Measurements from ENCODE around the gene GALNT12.

The GALNT12 gene

DNA sequence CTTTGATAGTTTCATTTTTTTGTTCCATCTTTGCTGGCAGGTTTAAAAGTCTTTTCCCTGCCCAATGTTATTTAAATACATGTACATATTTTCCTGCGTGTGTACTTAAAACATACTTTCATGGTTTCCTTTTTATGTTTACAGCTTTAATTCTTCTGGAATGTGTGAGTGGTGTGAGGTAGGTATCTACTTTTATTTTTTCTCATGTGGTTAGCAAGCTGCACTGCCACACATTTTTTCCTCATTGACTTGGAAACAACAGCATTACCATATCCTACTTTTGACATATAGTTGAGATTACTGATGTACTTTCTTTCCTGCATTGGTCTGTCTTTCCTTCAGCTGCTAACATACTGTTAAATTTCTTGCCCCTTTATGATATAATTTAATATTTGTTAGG is 84.8 kb downstream of the GALNT12 start (continued):
- TF ChIP-seq, protein P1, sequence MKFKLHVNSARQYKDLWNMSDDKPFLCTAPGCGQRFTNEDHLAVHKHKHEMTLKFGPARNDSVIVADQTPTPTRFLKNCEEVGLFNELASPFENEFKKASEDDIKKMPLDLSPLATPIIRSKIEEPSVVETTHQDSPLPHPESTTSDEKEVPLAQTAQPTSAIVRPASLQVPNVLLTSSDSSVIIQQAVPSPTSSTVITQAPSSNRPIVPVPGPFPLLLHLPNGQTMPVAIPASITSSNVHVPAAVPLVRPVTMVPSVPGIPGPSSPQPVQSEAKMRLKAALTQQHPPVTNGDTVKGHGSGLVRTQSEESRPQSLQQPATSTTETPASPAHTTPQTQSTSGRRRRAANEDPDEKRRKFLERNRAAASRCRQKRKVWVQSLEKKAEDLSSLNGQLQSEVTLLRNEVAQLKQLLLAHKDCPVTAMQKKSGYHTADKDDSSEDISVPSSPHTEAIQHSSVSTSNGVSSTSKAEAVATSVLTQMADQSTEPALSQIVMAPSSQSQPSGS (tag by site-specific recombination; IDR thresholded peaks at IDR 0.05; ENCODE audit: low read depth): no peak
- TF ChIP-seq ZNF248 (tag by site-specific recombination; IDR thresholded peaks at IDR 0.05) (no peak), GLI2 (tag by site-specific recombination; IDR thresholded peaks at IDR 0.05; ENCODE audit: borderline replicate concordance, low read depth) (no peak), ZNF747 (tag by site-specific recombination; IDR thresholded peaks at IDR 0.05) (no peak)

DNA sequence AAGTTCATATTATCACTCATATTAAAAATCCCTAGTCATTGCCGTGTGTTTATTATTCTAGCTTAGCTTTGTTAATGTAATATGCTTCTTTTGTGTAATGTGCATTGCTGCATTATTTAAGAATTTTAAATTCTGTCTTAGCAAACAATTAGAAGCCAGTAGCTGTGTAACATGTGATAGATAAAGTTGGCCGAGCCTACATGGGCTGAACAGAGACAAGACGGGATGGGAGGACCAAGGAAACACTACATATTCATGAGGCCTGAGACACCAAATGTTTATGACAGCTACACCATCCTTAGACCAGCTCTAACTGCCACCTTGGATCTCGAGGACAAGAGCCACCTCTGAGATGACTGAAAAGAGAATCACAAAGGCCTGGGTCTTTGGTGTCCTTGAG is 85.2 kb downstream of the GALNT12 start:
- CTCF ChIA-PET: interaction anchor here (0.7 to 1.5 kb wide), 4 partner anchors 14 to 268 kb away, joined by 3 to 5 read pairs (median 4); no protein-coding TSS in a partner anchor
- Histone ChIP-seq H3K9me3 (ENCODE audit: control insufficient read depth, insufficient read depth, low read depth, low read length) (no peaks in the 10 kb centered on the region), H3K27ac (ENCODE audit: extremely low read depth, low read depth, low read length) (no peak overlapping the region), H3K4me3 (ENCODE audit: low read depth, low read length) (no peak overlapping the region), H3K36me3 (ENCODE audit: control insufficient read depth in 2 of 2, insufficient read depth in 1 of 2, low read length in 2 of 2) (no peaks in the 10 kb centered on the region), H3K4me1 (ENCODE audit: control insufficient read depth, insufficient read depth, low read length) (0 out of 2 replicates have a peak, but pooled peaks cover under 1% of the 10 kb centered on the region)
- TF ChIP-seq OSR2 (tag by site-specific recombination; IDR thresholded peaks at IDR 0.05) (no peak), GFI1B (tag by site-specific recombination; IDR thresholded peaks at IDR 0.05) (no peak), ZNF792 (tag by site-specific recombination; IDR thresholded peaks at IDR 0.05) (no peak), ZNF292 (tag by site-specific recombination; IDR thresholded peaks at IDR 0.05; ENCODE audit: borderline replicate concordance, low read depth) (no peak), ZNF658 (tag by site-specific recombination; IDR thresholded peaks at IDR 0.05) (no peak), ZNF837 (tag by site-specific recombination; IDR thresholded peaks at IDR 0.05) (no peak), ZXDB (tag by site-specific recombination; IDR thresholded peaks at IDR 0.05) (no peak)
- TF ChIP-seq, protein P2, sequence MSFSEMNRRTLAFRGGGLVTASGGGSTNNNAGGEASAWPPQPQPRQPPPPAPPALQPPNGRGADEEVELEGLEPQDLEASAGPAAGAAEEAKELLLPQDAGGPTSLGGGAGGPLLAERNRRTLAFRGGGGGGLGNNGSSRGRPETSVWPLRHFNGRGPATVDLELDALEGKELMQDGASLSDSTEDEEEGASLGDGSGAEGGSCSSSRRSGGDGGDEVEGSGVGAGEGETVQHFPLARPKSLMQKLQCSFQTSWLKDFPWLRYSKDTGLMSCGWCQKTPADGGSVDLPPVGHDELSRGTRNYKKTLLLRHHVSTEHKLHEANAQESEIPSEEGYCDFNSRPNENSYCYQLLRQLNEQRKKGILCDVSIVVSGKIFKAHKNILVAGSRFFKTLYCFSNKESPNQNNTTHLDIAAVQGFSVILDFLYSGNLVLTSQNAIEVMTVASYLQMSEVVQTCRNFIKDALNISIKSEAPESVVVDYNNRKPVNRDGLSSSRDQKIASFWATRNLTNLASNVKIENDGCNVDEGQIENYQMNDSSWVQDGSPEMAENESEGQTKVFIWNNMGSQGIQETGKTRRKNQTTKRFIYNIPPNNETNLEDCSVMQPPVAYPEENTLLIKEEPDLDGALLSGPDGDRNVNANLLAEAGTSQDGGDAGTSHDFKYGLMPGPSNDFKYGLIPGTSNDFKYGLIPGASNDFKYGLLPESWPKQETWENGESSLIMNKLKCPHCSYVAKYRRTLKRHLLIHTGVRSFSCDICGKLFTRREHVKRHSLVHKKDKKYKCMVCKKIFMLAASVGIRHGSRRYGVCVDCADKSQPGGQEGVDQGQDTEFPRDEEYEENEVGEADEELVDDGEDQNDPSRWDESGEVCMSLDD (tag by site-specific recombination; IDR thresholded peaks at IDR 0.05): no peak
- TF ChIP-seq, protein P3, sequence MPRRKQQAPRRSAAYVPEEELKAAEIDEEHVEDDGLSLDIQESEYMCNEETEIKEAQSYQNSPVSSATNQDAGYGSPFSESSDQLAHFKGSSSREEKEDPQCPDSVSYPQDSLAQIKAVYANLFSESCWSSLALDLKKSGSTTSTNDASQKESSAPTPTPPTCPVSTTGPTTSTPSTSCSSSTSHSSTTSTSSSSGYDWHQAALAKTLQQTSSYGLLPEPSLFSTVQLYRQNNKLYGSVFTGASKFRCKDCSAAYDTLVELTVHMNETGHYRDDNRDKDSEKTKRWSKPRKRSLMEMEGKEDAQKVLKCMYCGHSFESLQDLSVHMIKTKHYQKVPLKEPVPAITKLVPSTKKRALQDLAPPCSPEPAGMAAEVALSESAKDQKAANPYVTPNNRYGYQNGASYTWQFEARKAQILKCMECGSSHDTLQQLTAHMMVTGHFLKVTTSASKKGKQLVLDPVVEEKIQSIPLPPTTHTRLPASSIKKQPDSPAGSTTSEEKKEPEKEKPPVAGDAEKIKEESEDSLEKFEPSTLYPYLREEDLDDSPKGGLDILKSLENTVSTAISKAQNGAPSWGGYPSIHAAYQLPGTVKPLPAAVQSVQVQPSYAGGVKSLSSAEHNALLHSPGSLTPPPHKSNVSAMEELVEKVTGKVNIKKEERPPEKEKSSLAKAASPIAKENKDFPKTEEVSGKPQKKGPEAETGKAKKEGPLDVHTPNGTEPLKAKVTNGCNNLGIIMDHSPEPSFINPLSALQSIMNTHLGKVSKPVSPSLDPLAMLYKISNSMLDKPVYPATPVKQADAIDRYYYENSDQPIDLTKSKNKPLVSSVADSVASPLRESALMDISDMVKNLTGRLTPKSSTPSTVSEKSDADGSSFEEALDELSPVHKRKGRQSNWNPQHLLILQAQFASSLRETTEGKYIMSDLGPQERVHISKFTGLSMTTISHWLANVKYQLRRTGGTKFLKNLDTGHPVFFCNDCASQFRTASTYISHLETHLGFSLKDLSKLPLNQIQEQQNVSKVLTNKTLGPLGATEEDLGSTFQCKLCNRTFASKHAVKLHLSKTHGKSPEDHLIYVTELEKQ (tag by site-specific recombination; IDR thresholded peaks at IDR 0.05; ENCODE audit: borderline replicate concordance): no peak
- TF ChIP-seq, protein P4, sequence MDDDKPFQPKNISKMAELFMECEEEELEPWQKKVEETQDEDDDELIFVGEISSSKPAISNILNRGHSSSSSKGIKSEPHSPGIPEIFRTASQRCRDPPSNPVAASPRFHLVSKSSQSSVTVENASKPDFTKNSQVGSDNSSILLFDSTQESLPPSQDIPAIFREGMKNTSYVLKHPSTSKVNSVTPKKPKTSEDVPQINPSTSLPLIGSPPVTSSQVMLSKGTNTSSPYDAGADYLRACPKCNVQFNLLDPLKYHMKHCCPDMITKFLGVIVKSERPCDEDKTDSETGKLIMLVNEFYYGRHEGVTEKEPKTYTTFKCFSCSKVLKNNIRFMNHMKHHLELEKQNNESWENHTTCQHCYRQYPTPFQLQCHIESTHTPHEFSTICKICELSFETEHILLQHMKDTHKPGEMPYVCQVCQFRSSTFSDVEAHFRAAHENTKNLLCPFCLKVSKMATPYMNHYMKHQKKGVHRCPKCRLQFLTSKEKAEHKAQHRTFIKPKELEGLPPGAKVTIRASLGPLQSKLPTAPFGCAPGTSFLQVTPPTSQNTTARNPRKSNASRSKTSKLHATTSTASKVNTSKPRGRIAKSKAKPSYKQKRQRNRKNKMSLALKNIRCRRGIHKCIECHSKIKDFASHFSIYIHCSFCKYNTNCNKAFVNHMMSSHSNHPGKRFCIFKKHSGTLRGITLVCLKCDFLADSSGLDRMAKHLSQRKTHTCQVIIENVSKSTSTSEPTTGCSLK (tag by site-specific recombination; IDR thresholded peaks at IDR 0.05): no peak
- POLR2A ChIA-PET: no interaction called here

Data from HEK293 (cell line).